ENCODE data around the gene PPP2R5D. TPM values are rescaled to one million over a fixed set of nuclear protein-coding genes. Genes with fewer than 3 reads are reported as not detected.

Gene PPP2R5D
- total and polyA plus RNA-seq, 9 of the 15 experiments (the other 6 are each of a cell fraction or from before 2014, with no cell fraction given) = 1.3 to 96.1 (median 38.4) TPM

DNA sequence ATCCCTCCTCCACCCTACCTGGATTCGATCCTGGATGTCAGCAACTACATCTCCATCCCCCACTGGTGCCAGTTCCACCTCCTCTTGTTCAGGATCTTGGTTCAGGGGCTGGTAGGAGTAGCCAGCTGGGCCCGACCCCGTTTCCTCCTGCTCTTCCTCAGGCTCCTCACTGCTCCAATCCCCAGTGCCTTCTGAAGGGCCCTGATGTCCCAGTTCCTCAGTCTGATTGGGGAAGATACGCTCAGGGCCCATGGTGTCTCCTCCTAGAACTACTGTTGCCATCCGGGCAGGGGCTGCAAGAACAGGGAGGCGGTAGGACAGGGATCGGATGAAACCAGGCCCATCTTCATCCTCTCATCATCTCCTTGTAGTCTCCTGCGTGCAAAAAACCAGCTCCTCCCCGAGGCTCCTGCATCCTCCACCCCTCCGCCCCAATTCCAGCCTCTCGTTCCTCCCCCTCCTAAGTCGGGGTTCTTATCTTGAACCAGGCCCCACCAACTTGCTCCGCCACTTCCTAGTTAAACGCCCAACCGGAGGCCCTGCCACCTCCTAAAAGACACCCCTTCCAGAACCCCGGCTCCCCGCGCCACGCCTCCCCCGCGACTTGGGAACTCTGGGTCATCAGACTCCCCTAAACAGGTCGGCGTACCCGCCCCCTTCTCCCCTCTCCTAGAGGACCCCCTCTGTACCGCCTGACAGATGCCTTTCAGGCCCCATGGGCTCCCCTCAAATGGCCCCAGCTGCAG lies 28.9 kb downstream of the PPP2R5D start (continued):
- TF ChIP-seq, protein P1, sequence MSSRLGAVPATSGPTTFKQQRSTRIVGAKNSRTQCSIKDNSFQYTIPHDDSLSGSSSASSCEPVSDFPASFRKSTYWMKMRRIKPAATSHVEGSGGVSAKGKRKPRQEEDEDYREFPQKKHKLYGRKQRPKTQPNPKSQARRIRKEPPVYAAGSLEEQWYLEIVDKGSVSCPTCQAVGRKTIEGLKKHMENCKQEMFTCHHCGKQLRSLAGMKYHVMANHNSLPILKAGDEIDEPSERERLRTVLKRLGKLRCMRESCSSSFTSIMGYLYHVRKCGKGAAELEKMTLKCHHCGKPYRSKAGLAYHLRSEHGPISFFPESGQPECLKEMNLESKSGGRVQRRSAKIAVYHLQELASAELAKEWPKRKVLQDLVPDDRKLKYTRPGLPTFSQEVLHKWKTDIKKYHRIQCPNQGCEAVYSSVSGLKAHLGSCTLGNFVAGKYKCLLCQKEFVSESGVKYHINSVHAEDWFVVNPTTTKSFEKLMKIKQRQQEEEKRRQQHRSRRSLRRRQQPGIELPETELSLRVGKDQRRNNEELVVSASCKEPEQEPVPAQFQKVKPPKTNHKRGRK (tag; IDR thresholded peaks at IDR 0.05) = no peak
- 0 out of 2 replicates have a peak, but pooled peaks have one; percentile 28 for TF ChIP-seq ELF2 (CRISPR knock-in tag; IDR thresholded peaks at IDR 0.05)
- TF ChIP-seq EGR1 (conservative IDR thresholded peaks at IDR 0.05) = peak; percentile 51
- TF ChIP-seq, protein P2, sequence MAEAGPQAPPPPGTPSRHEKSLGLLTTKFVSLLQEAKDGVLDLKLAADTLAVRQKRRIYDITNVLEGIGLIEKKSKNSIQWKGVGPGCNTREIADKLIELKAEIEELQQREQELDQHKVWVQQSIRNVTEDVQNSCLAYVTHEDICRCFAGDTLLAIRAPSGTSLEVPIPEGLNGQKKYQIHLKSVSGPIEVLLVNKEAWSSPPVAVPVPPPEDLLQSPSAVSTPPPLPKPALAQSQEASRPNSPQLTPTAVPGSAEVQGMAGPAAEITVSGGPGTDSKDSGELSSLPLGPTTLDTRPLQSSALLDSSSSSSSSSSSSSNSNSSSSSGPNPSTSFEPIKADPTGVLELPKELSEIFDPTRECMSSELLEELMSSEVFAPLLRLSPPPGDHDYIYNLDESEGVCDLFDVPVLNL (CRISPR knock-in tag; IDR thresholded peaks at IDR 0.05; ENCODE audit: low read depth) = no peak
- TF ChIP-seq, protein P3, sequence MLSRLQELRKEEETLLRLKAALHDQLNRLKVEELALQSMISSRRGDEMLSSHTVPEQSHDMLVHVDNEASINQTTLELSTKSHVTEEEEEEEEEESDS (CRISPR knock-in tag; IDR thresholded peaks at IDR 0.05) = no peak
- peak; percentile 85 for TF ChIP-seq ZNF263 (CRISPR knock-in tag; IDR thresholded peaks at IDR 0.05; ENCODE audit: borderline replicate concordance)
- TF ChIP-seq, protein P4, sequence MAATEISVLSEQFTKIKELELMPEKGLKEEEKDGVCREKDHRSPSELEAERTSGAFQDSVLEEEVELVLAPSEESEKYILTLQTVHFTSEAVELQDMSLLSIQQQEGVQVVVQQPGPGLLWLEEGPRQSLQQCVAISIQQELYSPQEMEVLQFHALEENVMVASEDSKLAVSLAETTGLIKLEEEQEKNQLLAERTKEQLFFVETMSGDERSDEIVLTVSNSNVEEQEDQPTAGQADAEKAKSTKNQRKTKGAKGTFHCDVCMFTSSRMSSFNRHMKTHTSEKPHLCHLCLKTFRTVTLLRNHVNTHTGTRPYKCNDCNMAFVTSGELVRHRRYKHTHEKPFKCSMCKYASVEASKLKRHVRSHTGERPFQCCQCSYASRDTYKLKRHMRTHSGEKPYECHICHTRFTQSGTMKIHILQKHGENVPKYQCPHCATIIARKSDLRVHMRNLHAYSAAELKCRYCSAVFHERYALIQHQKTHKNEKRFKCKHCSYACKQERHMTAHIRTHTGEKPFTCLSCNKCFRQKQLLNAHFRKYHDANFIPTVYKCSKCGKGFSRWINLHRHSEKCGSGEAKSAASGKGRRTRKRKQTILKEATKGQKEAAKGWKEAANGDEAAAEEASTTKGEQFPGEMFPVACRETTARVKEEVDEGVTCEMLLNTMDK (IDR thresholded peaks at IDR 0.05; ENCODE audit: borderline replicate concordance, insufficient read depth, low read depth, low read length, poor library complexity, severe bottlenecking) = no peak
- TF ChIP-seq PTBP1 (IDR thresholded peaks at IDR 0.05; ENCODE audit: low read depth, low read length) = no peak
- peak; percentile 29; the same call in 1 of the 2 replicates for TF ChIP-seq SUPT5H (IDR thresholded peaks at IDR 0.05)
- TF ChIP-seq EP400 (IDR thresholded peaks at IDR 0.05) = peak; percentile 55; the same call in 1 of the 2 replicates
- TF ChIP-seq PCBP2 (IDR thresholded peaks at IDR 0.05; ENCODE audit: low read depth, low read length, poor library complexity, severe bottlenecking) = no peak
- TF ChIP-seq SREBF2 (CRISPR knock-in tag; IDR thresholded peaks at IDR 0.05) = no peak
- TF ChIP-seq ETV5 (CRISPR knock-in tag; IDR thresholded peaks at IDR 0.05; ENCODE audit: low read depth) = 0 out of 2 replicates have a peak, but pooled peaks have one; percentile 2
- no peak for TF ChIP-seq HDAC3 (IDR thresholded peaks at IDR 0.05; ENCODE audit: borderline replicate concordance, partially characterized antibody)
- no peak for TF ChIP-seq HMG20B (CRISPR knock-in tag; IDR thresholded peaks at IDR 0.05)
- TF ChIP-seq TAF7 (tag; IDR thresholded peaks at IDR 0.05) = no peak
- TF ChIP-seq, protein P5, sequence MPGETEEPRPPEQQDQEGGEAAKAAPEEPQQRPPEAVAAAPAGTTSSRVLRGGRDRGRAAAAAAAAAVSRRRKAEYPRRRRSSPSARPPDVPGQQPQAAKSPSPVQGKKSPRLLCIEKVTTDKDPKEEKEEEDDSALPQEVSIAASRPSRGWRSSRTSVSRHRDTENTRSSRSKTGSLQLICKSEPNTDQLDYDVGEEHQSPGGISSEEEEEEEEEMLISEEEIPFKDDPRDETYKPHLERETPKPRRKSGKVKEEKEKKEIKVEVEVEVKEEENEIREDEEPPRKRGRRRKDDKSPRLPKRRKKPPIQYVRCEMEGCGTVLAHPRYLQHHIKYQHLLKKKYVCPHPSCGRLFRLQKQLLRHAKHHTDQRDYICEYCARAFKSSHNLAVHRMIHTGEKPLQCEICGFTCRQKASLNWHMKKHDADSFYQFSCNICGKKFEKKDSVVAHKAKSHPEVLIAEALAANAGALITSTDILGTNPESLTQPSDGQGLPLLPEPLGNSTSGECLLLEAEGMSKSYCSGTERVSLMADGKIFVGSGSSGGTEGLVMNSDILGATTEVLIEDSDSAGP (CRISPR knock-in tag; IDR thresholded peaks at IDR 0.05) = no peak
- TF ChIP-seq PHF21A (IDR thresholded peaks at IDR 0.05; ENCODE audit: borderline replicate concordance, low read depth) = no peak
- TF ChIP-seq ZNF57 (CRISPR knock-in tag; IDR thresholded peaks at IDR 0.05) = peak; percentile 3; the same call in 1 of the 2 replicates
- TF ChIP-seq TBL1XR1 (IDR thresholded peaks at IDR 0.05; ENCODE audit: low read length in 2 of 2) = no peak
- TF ChIP-seq GTF2E2 (tag; IDR thresholded peaks at IDR 0.05) = peak; percentile 90; the same call in 1 of the 2 replicates
- TF ChIP-seq ZNF584 (CRISPR knock-in tag; IDR thresholded peaks at IDR 0.05; ENCODE audit: low read depth) = no peak

Measured in K562 (cell line).